H1 (cell line): ENCODE results near the gene B3GAT2. TPM values are rescaled to one million over a fixed set of nuclear protein-coding genes. Genes with fewer than 3 reads are reported as not detected.

Experiments used
- CTCF ChIA-PET: fragments of 300-600 bp; sonication (Branson Sonifier 250); formaldehyde crosslinking; loops from one replicate; lab custom pipeline; 2021; ENCODE audit not compliant: partially characterized antibody; lab: Charles Lee
- POLR2A ChIA-PET: fragments of 300-600 bp; sonication (Branson Sonifier 250); formaldehyde crosslinking; loops from one replicate; lab custom pipeline; 2021; ENCODE audit warnings: inconsistent platforms; ENCODE audit not compliant: partially characterized antibody; lab: Charles Lee
- DNase-seq, 2 experiments: peaks; one replicate each; pipeline versions ENCODE4 v3.0.0 to v3.0.0-alpha.2; 2010 to 2022; ENCODE audit warnings: low spot score in 2 of 2, low read depth in 1 of 2, mixed read lengths in 1 of 2
- FAIRE-seq: peaks from 2 replicates; lab custom pipeline; 2011; peaks lifted over from hg19 to GRCh38; lab: Jason Lieb, UNC
- H2AFZ ChIP-seq: 2 replicates; pipeline ENCODE4 v1.8.1; 2012; ENCODE audit warnings: low read length, inconsistent platforms
- H2AK5ac ChIP-seq: 2 replicates; pipeline ENCODE4 v1.6.1; 2013; ENCODE audit warnings: low read depth, low read length
- H2BK120ac ChIP-seq: replicated peaks from 2 replicates; pipeline ENCODE3; 2013; ENCODE audit warnings: low read depth, low read length, inconsistent platforms
- H2BK12ac ChIP-seq: 2 replicates; pipeline ENCODE4 v1.6.1; 2013; ENCODE audit warnings: low read depth, low read length
- H2BK15ac ChIP-seq: 2 replicates; pipeline ENCODE4 v1.6.1; 2013; ENCODE audit warnings: low read length
- H2BK20ac ChIP-seq: 2 replicates; pipeline ENCODE4 v1.6.1; 2013; ENCODE audit warnings: low read length
- H2BK5ac ChIP-seq: 2 replicates; pipeline ENCODE4 v1.6.1; 2013; ENCODE audit warnings: low read depth, low read length
- H3K14ac ChIP-seq: 2 replicates; pipeline ENCODE4 v1.6.1; 2013; ENCODE audit warnings: inconsistent platforms; ENCODE audit not compliant: insufficient read length
- H3K18ac ChIP-seq: 2 replicates; pipeline ENCODE4 v1.6.1; 2013; ENCODE audit warnings: low read length; ENCODE audit errors: extremely low read depth
- H3K23ac ChIP-seq: 2 replicates; pipeline ENCODE4 v1.6.1; 2013; ENCODE audit warnings: inconsistent platforms; ENCODE audit not compliant: insufficient read length
- H3K23me2 ChIP-seq: 2 replicates; pipeline ENCODE4 v1.6.1; 2013; ENCODE audit warnings: low read depth, low read length
- H3K27ac ChIP-seq: 2 replicates; pipeline ENCODE4 v1.6.1; 2011; ENCODE audit warnings: low read depth, low read length, inconsistent platforms
- H3K27me3 ChIP-seq, 4 experiments: replicated peaks in 1 of 4; 1 replicate in 1 of 4; 2 replicates in 3 of 4; pipeline versions ENCODE4 v1.6.1 to v1.8.1; 2011 to 2013; ENCODE audit warnings: low read length in 3 of 4, mild to moderate bottlenecking in 3 of 4, inconsistent platforms in 2 of 4, mixed read lengths in 2 of 4, moderate library complexity in 1 of 4; ENCODE audit not compliant: control insufficient read depth in 3 of 4, insufficient read depth in 3 of 4; ENCODE audit errors: extremely low read depth in 1 of 4
- H3K36me3 ChIP-seq, 4 experiments: 2 replicates each; pipeline versions ENCODE4 v1.6.1 to v1.8.1; 2011 to 2013; ENCODE audit warnings: mild to moderate bottlenecking in 4 of 4, low read length in 3 of 4, moderate library complexity in 2 of 4, control low read depth in 1 of 4, inconsistent platforms in 1 of 4; ENCODE audit not compliant: insufficient read depth in 4 of 4, control insufficient read depth in 2 of 4
- H3K4ac ChIP-seq: replicated peaks from 2 replicates; pipeline ENCODE3; 2013; ENCODE audit warnings: low read length, low read depth, mixed read lengths, inconsistent platforms; ENCODE audit not compliant: insufficient read length
- H3K4me1 ChIP-seq, 4 experiments: replicated peaks in 1 of 4; 1 replicate in 1 of 4; 2 replicates in 3 of 4; pipeline versions ENCODE4 v1.6.1 to v1.8.1; 2011 to 2013; ENCODE audit warnings: low read length in 3 of 4, inconsistent platforms in 2 of 4, mixed read lengths in 1 of 4; ENCODE audit not compliant: insufficient read depth in 4 of 4, control insufficient read depth in 3 of 4
- H3K4me2 ChIP-seq, 2 experiments: 2 replicates each; pipeline versions ENCODE4 v1.6.1 to v1.8.1; 2011 to 2013; ENCODE audit warnings: low read depth in 2 of 2, low read length in 2 of 2, control low read depth in 1 of 2, inconsistent platforms in 1 of 2, mild to moderate bottlenecking in 1 of 2; ENCODE audit not compliant: insufficient read depth in 1 of 2
- H3K4me3 ChIP-seq, 4 experiments: fragments of 200-600, 300-600 bp in 1 of 4; sonication (generic), shearing (Covaris generic), sonication (Bioruptor Twin) in 1 of 4; 2 replicates each; pipeline versions ENCODE4 v1.5.1 to v1.8.1; 2011 to 2016; ENCODE audit warnings: low read length in 4 of 4, low read depth in 3 of 4, control low read depth in 2 of 4, inconsistent platforms in 2 of 4, mild to moderate bottlenecking in 2 of 4, mixed read lengths in 1 of 4, moderate library complexity in 1 of 4; ENCODE audit not compliant: insufficient read depth in 2 of 4; ENCODE audit errors: extremely low read depth in 1 of 4
- H3K56ac ChIP-seq: replicated peaks from 2 replicates; pipeline ENCODE3; 2013; ENCODE audit warnings: low read depth, mild to moderate bottlenecking, mixed read lengths, low read length, inconsistent platforms; ENCODE audit not compliant: insufficient read length
- H3K79me1 ChIP-seq: 2 replicates; pipeline ENCODE4 v1.6.1; 2013; ENCODE audit warnings: low read depth, low read length, control low read depth
- H3K79me2 ChIP-seq, 2 experiments: 2 replicates each; pipeline versions ENCODE4 v1.6.1 to v1.8.1; 2012 to 2013; ENCODE audit warnings: low read length in 2 of 2, mild to moderate bottlenecking in 2 of 2, inconsistent platforms in 1 of 2; ENCODE audit not compliant: insufficient read depth in 2 of 2, control insufficient read depth in 1 of 2
- H3K9ac ChIP-seq, 4 experiments: replicated peaks in 1 of 4; 1 replicate in 1 of 4; 2 replicates in 3 of 4; pipeline versions ENCODE4 v1.6.1 to v1.8.1; 2011 to 2013; ENCODE audit warnings: low read depth in 3 of 4, low read length in 3 of 4, control low read depth in 2 of 4, mild to moderate bottlenecking in 2 of 4, moderate library complexity in 2 of 4, inconsistent platforms in 1 of 4; ENCODE audit errors: extremely low read depth in 1 of 4
- H3K9me3 ChIP-seq, 2 experiments: 2 replicates each; pipeline versions ENCODE4 v1.6.1 to v1.8.1; 2012 to 2013; ENCODE audit warnings: mild to moderate bottlenecking in 2 of 2, moderate library complexity in 2 of 2, control low read depth in 1 of 2, inconsistent platforms in 1 of 2, low read depth in 1 of 2, low read length in 1 of 2, mixed read lengths in 1 of 2; ENCODE audit not compliant: insufficient read depth in 2 of 2
- H4K20me1 ChIP-seq, 2 experiments: replicated peaks in 1 of 2; 2 replicates each; pipeline versions ENCODE3 to v1.8.1; 2011 to 2013; ENCODE audit warnings: inconsistent platforms in 2 of 2, low read length in 2 of 2, mild to moderate bottlenecking in 1 of 2; ENCODE audit not compliant: insufficient read depth in 2 of 2, control insufficient read depth in 1 of 2
- H4K5ac ChIP-seq: 2 replicates; pipeline ENCODE4 v1.6.1; 2013; ENCODE audit warnings: low read length, low read depth, mixed read lengths, inconsistent platforms; ENCODE audit not compliant: insufficient read length
- H4K8ac ChIP-seq: 2 replicates; pipeline ENCODE4 v1.8.0; 2013; ENCODE audit warnings: mild to moderate bottlenecking, moderate library complexity, low read length, inconsistent platforms; ENCODE audit not compliant: insufficient read depth; ENCODE audit errors: extremely low read depth
- H4K91ac ChIP-seq: replicated peaks from 2 replicates; pipeline ENCODE3; 2013; ENCODE audit warnings: low read length, mixed read lengths, inconsistent platforms; ENCODE audit not compliant: insufficient read length
- CHD1 ChIP-seq: IDR thresholded peaks from 2 replicates; pipeline ENCODE4 v1.6.1; 2012; ENCODE audit warnings: low read depth, low read length, improper control_type of control experiment
- CTBP2 ChIP-seq: IDR thresholded peaks from 2 replicates; pipeline ENCODE4 v1.7.0; 2011; ENCODE audit warnings: borderline replicate concordance, mild to moderate bottlenecking, moderate library complexity, mixed read lengths, low read length; ENCODE audit not compliant: insufficient read depth, insufficient read length
- KDM1A ChIP-seq: fragments of 200-600, 300-600 bp; sonication (generic); IDR thresholded peaks from 2 replicates; pipeline ENCODE4 v1.7.1; 2016; ENCODE audit warnings: mild to moderate bottlenecking, low read length, borderline replicate concordance
- KDM4A ChIP-seq: IDR thresholded peaks from one replicate; pipeline ENCODE4 v1.7.1; 2012; ENCODE audit warnings: low read depth, mild to moderate bottlenecking, moderate library complexity, low read length, inconsistent platforms; ENCODE audit not compliant: severe bottlenecking
- POLR2A ChIP-seq, 2 experiments: IDR thresholded peaks; 1 replicate in 1 of 2; 2 replicates in 1 of 2; pipeline ENCODE4 v1.6.1; 2011; ENCODE audit warnings: low read depth in 2 of 2, low read length in 2 of 2, mild to moderate bottlenecking in 2 of 2; ENCODE audit errors: control extremely low read depth in 1 of 2
- RAD21 ChIP-seq, 2 experiments: IDR thresholded peaks in 1 of 2; conservative IDR thresholded peaks in 1 of 2; 2 replicates each; pipeline ENCODE4 v1.6.1; 2011; ENCODE audit warnings: low read depth in 2 of 2, low read length in 2 of 2, improper control_type of control experiment in 1 of 2, inconsistent platforms in 1 of 2, mild to moderate bottlenecking in 1 of 2, moderate library complexity in 1 of 2
- SIRT6 ChIP-seq: IDR thresholded peaks from one replicate; pipeline ENCODE4 v1.7.1; 2012; ENCODE audit warnings: low read length, inconsistent platforms
- SP4 ChIP-seq: IDR thresholded peaks from 2 replicates; pipeline ENCODE4 v1.6.1; 2012; ENCODE audit warnings: low read length, inconsistent platforms
- TBP ChIP-seq: IDR thresholded peaks from 2 replicates; pipeline ENCODE4 v1.6.1; 2011; ENCODE audit warnings: low read depth, low read length, improper control_type of control experiment
- ZNF274 ChIP-seq: IDR thresholded peaks from 2 replicates; pipeline ENCODE4 v1.7.0; 2012; ENCODE audit warnings: low read length, borderline replicate concordance; ENCODE audit errors: extremely low read depth
- polyA plus RNA-seq, 7 experiments: library from polyadenylated mRNA; depleted of rRNA in 3 of 7; stranded (reverse) in 5 of 7; unstranded in 2 of 7; fragments of >200 nt in 5 of 7; fragments of 200-250 nt in 2 of 7; gene quantifications; 1 replicate in 5 of 7; 2 replicates in 1 of 7; 4 replicates in 1 of 7; pipeline versions ENCODE4 v1.2.1 to v1.2.3, GENCODE V29; 2011 to 2013; ENCODE audit warnings: missing spikeins in 2 of 7, mixed read lengths in 2 of 7
- total RNA-seq: library from RNA; stranded (reverse); fragmentation: NEBNext Ultra II Directional; extraction: Animal tissue kit (Norgen Biotek cat#: 25700); gene quantifications from 2 replicates; pipeline ENCODE4 v1.2.1, GENCODE V29; 2021
- TF ChIP-seq, protein P1 (sequence below): IDR thresholded peaks from 2 replicates; pipeline ENCODE4 v1.6.1; 2011; ENCODE audit warnings: low read depth, mild to moderate bottlenecking, low read length; ENCODE audit not compliant: insufficient read depth
- TF ChIP-seq, protein P2 (sequence below): IDR thresholded peaks from 2 replicates; pipeline ENCODE4 v1.6.1; 2011; ENCODE audit warnings: low read length, improper control_type of control experiment

B3GAT2 gene
- total and polyA plus RNA-seq, 2 of the 8 experiments (the other 6 are each of a cell fraction or from before 2014, with no cell fraction given), result 0.83 to 1.9 TPM

DNA sequence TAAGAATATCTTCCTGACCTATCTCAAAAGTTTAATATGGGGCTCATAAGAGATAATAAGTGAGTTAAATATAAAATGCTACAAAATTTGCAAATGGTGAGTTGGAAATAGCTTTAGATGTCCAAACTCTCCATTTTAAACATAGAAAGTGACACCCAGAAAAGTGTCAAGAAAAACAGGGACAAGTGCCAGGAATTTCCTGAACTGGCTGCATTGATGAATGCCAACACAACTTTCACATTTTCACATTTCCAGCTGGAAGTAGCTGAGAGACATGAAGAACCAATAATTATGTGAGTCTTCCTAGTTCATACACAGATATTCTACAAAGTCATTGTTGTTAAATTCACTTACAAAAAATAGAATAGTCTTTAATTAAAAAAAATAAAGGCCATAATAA, 38.6 kb upstream of the B3GAT2 start:
- no peak for FAIRE-seq
- no peak for TF ChIP-seq SP4
- TF ChIP-seq ZNF274, result no peak
- no peak for TF ChIP-seq RAD21 (IDR thresholded peaks at IDR 0.05 in 1 of 2, conservative IDR thresholded peaks at IDR 0.05 in 1 of 2; ENCODE audit: low read depth in 2 of 2, low read length in 2 of 2)
- no peak for TF ChIP-seq POLR2A (IDR thresholded peaks at IDR 0.05; ENCODE audit: control extremely low read depth in 1 of 2, low read depth in 2 of 2, low read length in 2 of 2)
- TF ChIP-seq SIRT6, result no peak
- TF ChIP-seq, protein P1, sequence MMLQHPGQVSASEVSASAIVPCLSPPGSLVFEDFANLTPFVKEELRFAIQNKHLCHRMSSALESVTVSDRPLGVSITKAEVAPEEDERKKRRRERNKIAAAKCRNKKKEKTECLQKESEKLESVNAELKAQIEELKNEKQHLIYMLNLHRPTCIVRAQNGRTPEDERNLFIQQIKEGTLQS, result no peak
- TF ChIP-seq KDM1A, result no peak
- no peak for TF ChIP-seq KDM4A
- no peak for TF ChIP-seq CHD1
- TF ChIP-seq, protein P2, sequence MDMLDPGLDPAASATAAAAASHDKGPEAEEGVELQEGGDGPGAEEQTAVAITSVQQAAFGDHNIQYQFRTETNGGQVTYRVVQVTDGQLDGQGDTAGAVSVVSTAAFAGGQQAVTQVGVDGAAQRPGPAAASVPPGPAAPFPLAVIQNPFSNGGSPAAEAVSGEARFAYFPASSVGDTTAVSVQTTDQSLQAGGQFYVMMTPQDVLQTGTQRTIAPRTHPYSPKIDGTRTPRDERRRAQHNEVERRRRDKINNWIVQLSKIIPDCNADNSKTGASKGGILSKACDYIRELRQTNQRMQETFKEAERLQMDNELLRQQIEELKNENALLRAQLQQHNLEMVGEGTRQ, result no peak
- TF ChIP-seq CTBP2, result no peak
- no peak for TF ChIP-seq TBP

More for the DNA sequence above, 38.6 kb upstream of the B3GAT2 start:
- Histone ChIP-seq H3K36me3 (no peaks in the 10 kb centered on the region), H2BK12ac (no peak overlapping the region), H4K20me1 (no peaks in the 10 kb centered on the region), H2BK5ac (no peak overlapping the region), H3K4me3 (no peak overlapping the region), H3K14ac (no peak overlapping the region), H2BK20ac (no peak overlapping the region), H2BK15ac (no peak overlapping the region), H3K79me1 (no peaks in the 10 kb centered on the region), H4K5ac (no peak overlapping the region), H3K9me3 (no peaks in the 10 kb centered on the region), H3K23me2 (no peaks in the 10 kb centered on the region), H2AK5ac (no peak overlapping the region), H3K9ac (no peak overlapping the region), H3K79me2 (no peaks in the 10 kb centered on the region), H3K4me1 (no peaks in the 10 kb centered on the region), H3K18ac (no peak overlapping the region), H3K4ac (no peak overlapping the region), H3K27ac (no peak overlapping the region), H3K23ac (no peak overlapping the region), H3K27me3 (no peaks in the 10 kb centered on the region), H3K4me2 (no peak overlapping the region), H4K8ac (no peak overlapping the region), H2AFZ (no peak overlapping the region), H2BK120ac (no peak overlapping the region), H3K56ac (no peak overlapping the region), H4K91ac (no peak overlapping the region)
- ChIA-PET POLR2A (no interaction called here), CTCF (interaction anchor here (0.6 to 1.6 kb wide), 3 partner anchors 17 to 254 kb away, joined by 3 to 5 read pairs (median 3); no protein-coding TSS in a partner anchor)
- DNase-seq, result no peak
